ENCODE data around the gene FOXN1. TPM values are rescaled to one million over a fixed set of nuclear protein-coding genes. Genes with fewer than 3 reads are reported as not detected.

The FOXN1 gene
- total RNA-seq, 1 experiment from 2014 or later: 0.48 TPM

DNA sequence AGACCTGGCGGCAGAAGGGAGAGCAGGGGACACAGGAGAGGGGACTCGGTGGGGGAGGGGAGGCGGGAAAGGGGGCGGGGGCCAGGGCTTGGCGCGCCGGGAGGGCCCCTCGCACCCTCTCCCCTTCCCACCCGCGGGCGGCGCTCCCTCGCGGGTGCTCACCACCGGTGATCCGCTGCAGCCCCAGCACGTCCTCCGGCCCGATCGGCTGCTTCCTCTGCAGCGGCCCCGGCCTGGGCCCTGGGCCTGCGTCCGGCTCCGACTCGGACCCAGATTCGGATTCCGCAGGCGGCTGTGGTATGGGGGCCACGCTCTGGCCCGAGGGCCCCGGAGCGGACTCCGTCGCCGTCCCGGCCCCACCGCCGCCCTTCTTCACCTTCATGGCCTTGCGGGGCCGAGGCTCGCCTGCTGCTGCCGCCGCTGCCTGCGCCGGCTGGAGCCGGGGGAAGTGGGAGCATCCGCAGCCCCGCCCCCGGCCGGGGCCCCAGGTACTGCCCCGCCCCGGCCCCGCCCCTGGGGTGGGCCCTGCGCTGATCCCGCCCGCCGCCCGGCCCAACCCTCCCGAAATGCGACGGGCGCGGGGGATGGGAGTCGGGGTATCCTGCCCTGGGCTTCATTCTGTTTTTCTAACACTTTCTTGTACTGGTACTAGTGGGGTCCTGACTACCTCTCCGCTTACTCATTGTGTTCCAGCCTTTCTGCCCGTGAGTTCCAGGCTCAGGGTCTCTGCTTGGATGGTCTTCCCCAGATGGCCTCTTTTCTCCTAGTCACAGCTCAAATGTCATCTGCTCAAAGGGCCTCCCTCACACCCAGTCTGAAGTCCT is 46.2 kb downstream of the FOXN1 start, which contains the start of gene UNC119:
TSS of gene UNC119 (minus strand) at position 449 of the 824 bp plus-strand sequence. CDS start at position 382, 67 bp downstream.
- Histone ChIP-seq H3K27me3 (replicated peaks; ENCODE audit: control insufficient read depth, insufficient read depth, low read length) (no peaks in the 10 kb centered on the region), H3K4me1 (peaks cover 26% of the 10 kb centered on the region), H3K9me3 (no peaks in the 10 kb centered on the region), H3K36me3 (ENCODE audit: control insufficient read depth, insufficient read depth, low read length) (no peaks in the 10 kb centered on the region; the same call in 1 of the 2 replicates), H3K4me3 (ENCODE audit: low read depth, low read length) (peak within 1 kb of the TSS; percentile 94)
- BruUV-seq (replicated peaks): no TSS peak
- TF ChIP-seq, protein P1, sequence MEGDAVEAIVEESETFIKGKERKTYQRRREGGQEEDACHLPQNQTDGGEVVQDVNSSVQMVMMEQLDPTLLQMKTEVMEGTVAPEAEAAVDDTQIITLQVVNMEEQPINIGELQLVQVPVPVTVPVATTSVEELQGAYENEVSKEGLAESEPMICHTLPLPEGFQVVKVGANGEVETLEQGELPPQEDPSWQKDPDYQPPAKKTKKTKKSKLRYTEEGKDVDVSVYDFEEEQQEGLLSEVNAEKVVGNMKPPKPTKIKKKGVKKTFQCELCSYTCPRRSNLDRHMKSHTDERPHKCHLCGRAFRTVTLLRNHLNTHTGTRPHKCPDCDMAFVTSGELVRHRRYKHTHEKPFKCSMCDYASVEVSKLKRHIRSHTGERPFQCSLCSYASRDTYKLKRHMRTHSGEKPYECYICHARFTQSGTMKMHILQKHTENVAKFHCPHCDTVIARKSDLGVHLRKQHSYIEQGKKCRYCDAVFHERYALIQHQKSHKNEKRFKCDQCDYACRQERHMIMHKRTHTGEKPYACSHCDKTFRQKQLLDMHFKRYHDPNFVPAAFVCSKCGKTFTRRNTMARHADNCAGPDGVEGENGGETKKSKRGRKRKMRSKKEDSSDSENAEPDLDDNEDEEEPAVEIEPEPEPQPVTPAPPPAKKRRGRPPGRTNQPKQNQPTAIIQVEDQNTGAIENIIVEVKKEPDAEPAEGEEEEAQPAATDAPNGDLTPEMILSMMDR (IDR thresholded peaks at IDR 0.05; ENCODE audit: insufficient read depth in 1 of 2, low read depth in 1 of 2, low read length in 1 of 2, severe bottlenecking in 1 of 2, unreplicated experiment in 1 of 2): no peak
- peak within 1 kb of the TSS; percentile 81 for H3K4me3 Mint-ChIP-seq (ENCODE audit: unreplicated experiment)
- DNase-seq: peak; percentile 75 to 88
- H3K27ac Mint-ChIP-seq (ENCODE audit: unreplicated experiment): peak within 1 kb of the TSS; percentile 74
- CTCF ChIA-PET: interaction anchor here (0.6 to 0.8 kb wide), 2 partner anchors 18 to 217 kb away, joined by 3 to 8 read pairs; partner anchors contain the start of genes IFT20 and TNFAIP1
- intact Hi-C loops (cut with micrococcal nuclease; ENCODE audit: unreplicated experiment): loop anchor here (2.0 kb wide), 1 partner anchor 24 kb away; the partner anchor contains the start of gene ALDOC
- no peaks in the 10 kb centered on the region for H3K27me3 Mint-ChIP-seq (ENCODE audit: insufficient read depth, unreplicated experiment)
- H3K36me3 Mint-ChIP-seq (ENCODE audit: insufficient read depth, unreplicated experiment): peaks cover 48% of the 10 kb centered on the region
- POLR2A ChIA-PET: interaction anchor here (0.9 kb wide), 1 partner anchor 217 kb away, joined by 10 read pairs; the partner anchor contains the start of genes IFT20 and TNFAIP1
- peaks cover 31% of the 10 kb centered on the region for H3K4me1 Mint-ChIP-seq (ENCODE audit: low read depth, unreplicated experiment)
- H3K9me3 Mint-ChIP-seq (ENCODE audit: unreplicated experiment): no peaks in the 10 kb centered on the region

DNA sequence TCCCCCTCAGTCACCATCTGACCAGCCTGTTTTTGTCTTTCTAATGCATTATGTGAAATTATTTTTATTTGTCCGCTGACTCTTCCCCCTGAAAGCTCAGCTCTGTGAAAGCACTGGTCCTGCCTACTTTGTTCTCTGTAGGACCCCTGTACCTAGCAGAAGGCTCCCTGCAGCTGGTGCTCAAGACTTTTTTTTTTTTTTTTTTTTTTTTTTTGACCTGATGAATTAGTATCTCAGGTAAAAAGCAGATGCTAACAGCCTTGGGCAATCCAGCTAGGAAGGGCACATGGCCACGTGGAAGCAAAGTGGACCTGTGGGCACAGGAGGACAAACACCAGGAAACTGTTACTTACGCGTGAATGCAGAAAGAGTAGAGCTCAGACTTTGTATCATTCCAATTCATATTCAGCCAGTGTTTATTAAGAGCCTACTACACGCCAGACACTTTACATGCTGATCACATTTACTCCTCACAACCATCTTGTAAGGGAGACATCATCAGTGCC is 46.9 kb downstream of the FOXN1 start:
- TF ChIP-seq, protein P1 (IDR thresholded peaks at IDR 0.05; ENCODE audit: insufficient read depth in 1 of 2, low read depth in 1 of 2, low read length in 1 of 2, severe bottlenecking in 1 of 2, unreplicated experiment in 1 of 2): no peak
- BruUV-seq (replicated peaks): no TSS peak
- H3K36me3 Mint-ChIP-seq (ENCODE audit: insufficient read depth, unreplicated experiment): peaks cover 51% of the 10 kb centered on the region
- H3K4me3 Mint-ChIP-seq (ENCODE audit: unreplicated experiment): peak overlapping the region; percentile 81
- intact Hi-C loops (cut with micrococcal nuclease; ENCODE audit: unreplicated experiment): loop anchor here (2.0 kb wide), 1 partner anchor 24 kb away; the partner anchor contains the start of gene ALDOC
- peak overlapping the region; percentile 74 for H3K27ac Mint-ChIP-seq (ENCODE audit: unreplicated experiment)
- Histone ChIP-seq H3K36me3 (ENCODE audit: control insufficient read depth, insufficient read depth, low read length) (no peaks in the 10 kb centered on the region), H3K4me1 (peaks cover 23% of the 10 kb centered on the region), H3K9me3 (no peaks in the 10 kb centered on the region), H3K4me3 (ENCODE audit: low read depth, low read length) (peak overlapping the region; percentile 94), H3K27me3 (replicated peaks; ENCODE audit: control insufficient read depth, insufficient read depth, low read length) (no peaks in the 10 kb centered on the region)
- ChIA-PET POLR2A (interaction anchor here (0.9 kb wide), 1 partner anchor 217 kb away, joined by 10 read pairs; the partner anchor contains the start of genes IFT20 and TNFAIP1), CTCF (interaction anchor here (0.6 to 0.8 kb wide), 2 partner anchors 23 to 218 kb away, joined by 3 to 8 read pairs; partner anchors contain the start of genes ALDOC, IFT20 and TNFAIP1)
- no peaks in the 10 kb centered on the region for H3K9me3 Mint-ChIP-seq (ENCODE audit: unreplicated experiment)
- H3K4me1 Mint-ChIP-seq (ENCODE audit: low read depth, unreplicated experiment): peaks cover 29% of the 10 kb centered on the region
- no peak for DNase-seq
- H3K27me3 Mint-ChIP-seq (ENCODE audit: insufficient read depth, unreplicated experiment): no peaks in the 10 kb centered on the region

DNA sequence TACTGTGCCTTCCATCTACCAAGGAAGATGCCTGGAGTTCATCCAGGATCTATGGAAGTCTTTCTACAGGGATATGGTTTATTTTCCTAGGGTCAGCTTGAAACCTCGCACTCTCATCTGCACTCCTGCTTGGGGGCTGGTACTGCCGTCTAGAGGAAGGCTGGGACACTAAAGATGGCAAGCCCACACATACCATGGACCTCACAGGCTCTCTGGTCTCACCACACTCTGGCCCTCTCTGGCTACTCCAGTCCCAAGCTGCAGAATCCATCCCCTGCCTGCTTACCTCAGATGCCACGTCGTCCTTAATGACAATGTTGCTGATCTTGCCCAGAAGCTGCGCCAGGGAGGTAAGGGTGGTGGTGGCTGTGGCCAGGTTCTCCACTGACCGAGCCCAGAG is 48.4 kb downstream of the FOXN1 start:
- no peak overlapping the region for H3K4me3 Mint-ChIP-seq (ENCODE audit: unreplicated experiment)
- TF ChIP-seq, protein P1 (IDR thresholded peaks at IDR 0.05; ENCODE audit: insufficient read depth in 1 of 2, low read depth in 1 of 2, low read length in 1 of 2, severe bottlenecking in 1 of 2, unreplicated experiment in 1 of 2): no peak
- peaks cover 25% of the 10 kb centered on the region for H3K4me1 Mint-ChIP-seq (ENCODE audit: low read depth, unreplicated experiment)
- BruUV-seq (replicated peaks): no TSS peak
- Histone ChIP-seq H3K27me3 (replicated peaks; ENCODE audit: control insufficient read depth, insufficient read depth, low read length) (no peaks in the 10 kb centered on the region), H3K9me3 (no peaks in the 10 kb centered on the region), H3K36me3 (ENCODE audit: control insufficient read depth, insufficient read depth, low read length) (peaks cover under 1% of the 10 kb centered on the region; the same call in 1 of the 2 replicates), H3K4me1 (peaks cover 23% of the 10 kb centered on the region), H3K4me3 (ENCODE audit: low read depth, low read length) (no peak overlapping the region)
- H3K9me3 Mint-ChIP-seq (ENCODE audit: unreplicated experiment): no peaks in the 10 kb centered on the region
- DNase-seq: no peak
- H3K27ac Mint-ChIP-seq (ENCODE audit: unreplicated experiment): no peak overlapping the region
- H3K36me3 Mint-ChIP-seq (ENCODE audit: insufficient read depth, unreplicated experiment): peaks cover 61% of the 10 kb centered on the region
- CTCF ChIA-PET: no interaction called here
- intact Hi-C loops (cut with micrococcal nuclease; ENCODE audit: unreplicated experiment): no loop called here
- no peaks in the 10 kb centered on the region for H3K27me3 Mint-ChIP-seq (ENCODE audit: insufficient read depth, unreplicated experiment)
- POLR2A ChIA-PET: interaction anchor here (0.5 kb wide), 1 partner anchor 165 kb away, joined by 3 read pairs; the partner anchor contains the start of gene RPL23A
